Prostate gland (tissue), 2 donors: ENCODE results near the gene POLE2.

Experiments used
- CTCF ChIP-seq, 4 experiments: fragments of 200-600 bp in 2 of 4; fragments of 450-650 bp in 2 of 4; sonication (generic) in 2 of 4; IDR thresholded peaks; 1 replicate in 3 of 4; 2 replicates in 1 of 4; pipeline ENCODE4 v1.5.1; 2016 to 2019; ENCODE audit warnings: antibody characterized with exemption in 4 of 4, mild to moderate bottlenecking in 2 of 4, moderate library complexity in 2 of 4
- POLR2A ChIP-seq: fragments of 450-650 bp; IDR thresholded peaks from one replicate; pipeline ENCODE4 v1.6.1; 2016; ENCODE audit warnings: antibody characterized with exemption, mild to moderate bottlenecking
- POLR2AphosphoS5 ChIP-seq: sonication (generic); formaldehyde crosslinking; IDR thresholded peaks from one replicate; pipeline ENCODE4 v1.6.1; 2017; ENCODE audit warnings: antibody characterized with exemption

- TF ChIP-seq CTCF (IDR thresholded peaks at IDR 0.05) (no peak), POLR2A (no peak), POLR2AphosphoS5 (no peak)
These were observed 28.2 kb downstream of the POLE2 start for GRCh38 chr14:49659526-49660455.
